WTC11 (cell line): ENCODE measurements around the gene KIF6. TPM values are rescaled to one million over a fixed set of nuclear protein-coding genes. Genes with fewer than 3 reads are reported as not detected.

ENCODE experiments used
- ATAC-seq: fragments of 200-7000 bp; cut with Tn5 transposase; 2 replicates; pipeline ENCODE4 v1.10.0; 2021; ENCODE audit warnings: mild to moderate bottlenecking, moderate library complexity
- CTCF ChIA-PET: fragments of 300-600 bp; sonication (Branson Sonifier 250); formaldehyde crosslinking; loops from one replicate; lab custom pipeline; 2021; ENCODE audit warnings: antibody characterized with exemption; lab: Charles Lee
- POLR2A ChIA-PET: fragments of 350-600 bp; sonication (Branson Sonifier 250); formaldehyde crosslinking; loops from one replicate; lab custom pipeline; 2021; ENCODE audit warnings: antibody characterized with exemption; lab: Charles Lee
- DNase-seq: peaks from one replicate; pipeline ENCODE4 v3.0.0; 2021; ENCODE audit warnings: low spot score
- H3K27ac Mint-ChIP-seq: 2 replicates; pipeline ENCODE4 v1.8.0; 2021; ENCODE audit warnings: mixed read lengths
- H3K27me3 Mint-ChIP-seq: 2 replicates; pipeline ENCODE4 v1.8.0; 2021; ENCODE audit warnings: low read depth, mild to moderate bottlenecking, moderate library complexity, mixed read lengths
- H3K36me3 Mint-ChIP-seq: 2 replicates; pipeline ENCODE4 v1.8.0; 2021; ENCODE audit warnings: mixed read lengths
- H3K4me1 Mint-ChIP-seq: 2 replicates; pipeline ENCODE4 v1.8.0; 2022; ENCODE audit warnings: mixed read lengths
- H3K4me3 Mint-ChIP-seq: 2 replicates; pipeline ENCODE4 v1.8.0; 2021; ENCODE audit warnings: mild to moderate bottlenecking, moderate library complexity, mixed read lengths
- H3K9me3 Mint-ChIP-seq: 2 replicates; pipeline ENCODE4 v1.8.0; 2021; ENCODE audit warnings: mixed read lengths
- AFF4 ChIP-seq: sonication (generic); formaldehyde crosslinking; IDR thresholded peaks from 2 replicates; pipeline ENCODE4 v1.8.1; 2023; ENCODE audit warnings: mild to moderate bottlenecking, missing genetic modification reagents, borderline replicate concordance
- ATF6 ChIP-seq: sonication (generic); formaldehyde crosslinking; IDR thresholded peaks from 2 replicates; pipeline ENCODE4 v1.8.1; 2023; ENCODE audit warnings: mild to moderate bottlenecking, missing genetic modification reagents
- E2F5 ChIP-seq: sonication (generic); formaldehyde crosslinking; IDR thresholded peaks from 2 replicates; pipeline ENCODE4 v1.8.1; 2022; ENCODE audit warnings: mild to moderate bottlenecking, moderate library complexity, missing genetic modification reagents
- ERG ChIP-seq: fragments of 250-450 bp; sonication (Bioruptor Pico); IDR thresholded peaks from 2 replicates; pipeline ENCODE4 v1.8.0; 2021; ENCODE audit warnings: mild to moderate bottlenecking
- ETV6 ChIP-seq: sonication (generic); formaldehyde crosslinking; IDR thresholded peaks from 2 replicates; pipeline ENCODE4 v1.8.1; 2022; ENCODE audit warnings: mild to moderate bottlenecking, missing genetic modification reagents
- GABPB1 ChIP-seq: sonication (generic); formaldehyde crosslinking; IDR thresholded peaks from 2 replicates; pipeline ENCODE4 v1.8.1; 2023; ENCODE audit warnings: mild to moderate bottlenecking, missing genetic modification reagents
- ZNF121 ChIP-seq: sonication (generic); formaldehyde crosslinking; IDR thresholded peaks from 2 replicates; pipeline ENCODE4 v1.8.0; 2023; ENCODE audit warnings: missing genetic modification reagents
- ZNF232 ChIP-seq: sonication (generic); formaldehyde crosslinking; IDR thresholded peaks from 2 replicates; pipeline ENCODE4 v1.8.0; 2022; ENCODE audit warnings: mild to moderate bottlenecking, missing genetic modification reagents
- ZNF317 ChIP-seq: sonication (generic); formaldehyde crosslinking; IDR thresholded peaks from 2 replicates; pipeline ENCODE4 v1.8.1; 2023; ENCODE audit warnings: low read depth, mild to moderate bottlenecking, moderate library complexity, missing genetic modification reagents, borderline replicate concordance
- ZSCAN18 ChIP-seq: fragments of 250-450 bp; sonication (Bioruptor Pico); IDR thresholded peaks from 2 replicates; pipeline ENCODE4 v2.1.2; 2022; ENCODE audit warnings: mild to moderate bottlenecking, moderate library complexity
- total RNA-seq: library from RNA; stranded (reverse); gene quantifications from 3 replicates; pipeline ENCODE4 v1.2.3, GENCODE V29; 2021
- TF ChIP-seq, protein P1 (sequence below): fragments of 250-450 bp; sonication (Bioruptor Pico); IDR thresholded peaks from 2 replicates; pipeline ENCODE4 v1.9.0; 2021; ENCODE audit warnings: mild to moderate bottlenecking
- TF ChIP-seq, protein P2 (sequence below): sonication (generic); formaldehyde crosslinking; IDR thresholded peaks from 2 replicates; pipeline ENCODE4 v1.8.0; 2022; ENCODE audit warnings: mild to moderate bottlenecking, missing genetic modification reagents
- TF ChIP-seq, protein P3 (sequence below): sonication (generic); formaldehyde crosslinking; IDR thresholded peaks from 2 replicates; pipeline ENCODE4 v1.8.0; 2022; ENCODE audit warnings: mild to moderate bottlenecking, missing genetic modification reagents
- TF ChIP-seq, protein P4 (sequence below): fragments of 250-450 bp; sonication (Bioruptor Pico); IDR thresholded peaks from 2 replicates; pipeline ENCODE4 v1.9.0; 2021; ENCODE audit warnings: moderate library complexity, mild to moderate bottlenecking, inconsistent platforms, borderline replicate concordance

Gene KIF6
- total RNA-seq, 1 experiment from 2014 or later = 0.57 TPM

DNA sequence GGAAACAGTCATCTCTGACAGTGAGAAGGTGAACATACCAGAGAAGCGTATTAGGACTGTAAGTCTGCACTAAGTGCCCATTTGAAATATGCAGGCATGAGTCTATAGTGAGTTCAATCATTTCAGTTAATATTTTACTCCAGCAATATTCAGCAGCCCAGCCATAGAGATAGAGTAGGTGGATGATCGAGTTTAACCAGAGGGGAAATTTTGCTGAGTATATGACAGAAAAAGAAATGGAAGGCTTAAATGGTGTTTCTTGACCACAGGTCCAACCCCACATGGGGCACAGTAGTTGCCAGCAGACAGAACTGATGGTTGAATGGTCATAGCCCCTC, 39.8 kb downstream of the KIF6 start:
- H3K4me3 Mint-ChIP-seq = no peak overlapping the region
- H3K27me3 Mint-ChIP-seq = no peaks in the 10 kb centered on the region; the same call in 1 of the 2 replicates
- ChIA-PET CTCF (no interaction called here), POLR2A (no interaction called here)
- no peaks in the 10 kb centered on the region for H3K36me3 Mint-ChIP-seq
- H3K27ac Mint-ChIP-seq = no peak overlapping the region
- TF ChIP-seq E2F5 (CRISPR knock-in tag) = no peak
- TF ChIP-seq, protein P1, sequence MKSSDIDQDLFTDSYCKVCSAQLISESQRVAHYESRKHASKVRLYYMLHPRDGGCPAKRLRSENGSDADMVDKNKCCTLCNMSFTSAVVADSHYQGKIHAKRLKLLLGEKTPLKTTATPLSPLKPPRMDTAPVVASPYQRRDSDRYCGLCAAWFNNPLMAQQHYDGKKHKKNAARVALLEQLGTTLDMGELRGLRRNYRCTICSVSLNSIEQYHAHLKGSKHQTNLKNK (CRISPR knock-in tag) = no peak
- no peak for TF ChIP-seq ZNF121
- no peak for TF ChIP-seq ATF6 (CRISPR knock-in tag)
- TF ChIP-seq ERG = no peak
- no peak for TF ChIP-seq ZSCAN18 (CRISPR knock-in tag)
- TF ChIP-seq ETV6 = no peak
- no peak for TF ChIP-seq ZNF317 (CRISPR knock-in tag)
- no peaks in the 10 kb centered on the region for H3K9me3 Mint-ChIP-seq
- no peak for ATAC-seq
- no peak for DNase-seq
- H3K4me1 Mint-ChIP-seq = peaks cover 13% of the 10 kb centered on the region

- no peaks in the 10 kb centered on the region; the same call in 1 of the 2 replicates for H3K27me3 Mint-ChIP-seq
- no peaks in the 10 kb centered on the region for H3K9me3 Mint-ChIP-seq
- POLR2A ChIA-PET = no interaction called here
- DNase-seq = no peak
- ATAC-seq = peak; percentile 32; the same call in 1 of the 2 replicates
- no peak overlapping the region for H3K4me3 Mint-ChIP-seq
- TF ChIP-seq, protein P2, sequence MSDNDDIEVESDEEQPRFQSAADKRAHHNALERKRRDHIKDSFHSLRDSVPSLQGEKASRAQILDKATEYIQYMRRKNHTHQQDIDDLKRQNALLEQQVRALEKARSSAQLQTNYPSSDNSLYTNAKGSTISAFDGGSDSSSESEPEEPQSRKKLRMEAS (CRISPR knock-in tag) = no peak
- TF ChIP-seq ZNF232 (CRISPR knock-in tag) (no peak), GABPB1 (CRISPR knock-in tag) (no peak), ERG (no peak)
- TF ChIP-seq, all 79 proteins: peak for 0
- CTCF ChIA-PET = no interaction called here
- Mint-ChIP-seq H3K36me3 (no peaks in the 10 kb centered on the region), H3K4me1 (peaks cover 13% of the 10 kb centered on the region), H3K27ac (no peak overlapping the region)
Observed at GRCh38 chr6:39684790-39685488, 40.3 kb downstream of the KIF6 start.

DNA sequence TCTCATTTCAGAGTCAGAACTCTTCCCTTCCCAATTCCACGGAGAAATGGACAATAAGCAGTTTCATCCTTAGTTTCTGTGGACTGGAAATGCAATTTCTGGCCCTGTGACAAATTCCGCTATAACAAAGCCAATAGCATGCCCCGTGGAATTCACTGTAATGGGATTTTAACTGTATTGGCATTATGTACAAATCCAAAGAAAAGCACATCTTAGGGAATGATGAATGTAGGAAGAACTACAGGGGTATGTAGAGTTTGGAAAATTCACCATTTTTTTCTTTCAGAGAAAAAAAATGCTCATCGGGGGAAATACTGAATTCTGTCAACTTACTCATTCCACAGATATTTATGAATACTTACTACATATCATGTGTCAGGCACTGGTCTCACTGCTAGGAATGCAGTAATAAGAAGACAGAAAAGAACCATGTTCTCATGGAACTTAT, 43.5 kb downstream of the KIF6 start:
- POLR2A ChIA-PET = no interaction called here
- Mint-ChIP-seq H3K27me3 (no peaks in the 10 kb centered on the region; the same call in 1 of the 2 replicates), H3K9me3 (no peaks in the 10 kb centered on the region), H3K36me3 (no peaks in the 10 kb centered on the region), H3K4me3 (no peak overlapping the region), H3K4me1 (peaks cover 7% of the 10 kb centered on the region), H3K27ac (no peak overlapping the region)
- ATAC-seq (no peak), DNase-seq (no peak)
- CTCF ChIA-PET = no interaction called here
- TF ChIP-seq, protein P3, sequence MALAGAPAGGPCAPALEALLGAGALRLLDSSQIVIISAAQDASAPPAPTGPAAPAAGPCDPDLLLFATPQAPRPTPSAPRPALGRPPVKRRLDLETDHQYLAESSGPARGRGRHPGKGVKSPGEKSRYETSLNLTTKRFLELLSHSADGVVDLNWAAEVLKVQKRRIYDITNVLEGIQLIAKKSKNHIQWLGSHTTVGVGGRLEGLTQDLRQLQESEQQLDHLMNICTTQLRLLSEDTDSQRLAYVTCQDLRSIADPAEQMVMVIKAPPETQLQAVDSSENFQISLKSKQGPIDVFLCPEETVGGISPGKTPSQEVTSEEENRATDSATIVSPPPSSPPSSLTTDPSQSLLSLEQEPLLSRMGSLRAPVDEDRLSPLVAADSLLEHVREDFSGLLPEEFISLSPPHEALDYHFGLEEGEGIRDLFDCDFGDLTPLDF = no peak
- TF ChIP-seq, protein P4, sequence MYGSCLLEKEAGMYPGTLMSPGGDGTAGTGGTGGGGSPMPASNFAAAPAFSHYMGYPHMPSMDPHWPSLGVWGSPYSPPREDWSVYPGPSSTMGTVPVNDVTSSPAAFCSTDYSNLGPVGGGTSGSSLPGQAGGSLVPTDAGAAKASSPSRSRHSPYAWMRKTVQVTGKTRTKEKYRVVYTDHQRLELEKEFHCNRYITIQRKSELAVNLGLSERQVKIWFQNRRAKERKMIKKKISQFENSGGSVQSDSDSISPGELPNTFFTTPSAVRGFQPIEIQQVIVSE = no peak
- no peak for TF ChIP-seq AFF4 (CRISPR knock-in tag)
- no peak for TF ChIP-seq E2F5 (CRISPR knock-in tag)
